Osteoblast (primary cell): Measurements from ENCODE around the gene PPM1E. TPM values are rescaled to one million over a fixed set of nuclear protein-coding genes. Genes with fewer than 3 reads are reported as not detected.

Experiments
- DNase-seq: peaks from one replicate; pipeline ENCODE4 v3.0.0; 2011; ENCODE audit warnings: low spot score, mixed read lengths; ENCODE audit not compliant: insufficient read length; ENCODE audit errors: missing footprints
- H2AFZ ChIP-seq: 2 replicates; pipeline ENCODE4 v1.6.0; 2011; ENCODE audit warnings: mild to moderate bottlenecking, low read length
- H3K27ac ChIP-seq: 2 replicates; pipeline ENCODE4 v1.5.1; 2011; ENCODE audit warnings: mild to moderate bottlenecking, low read depth, low read length, moderate library complexity
- H3K27me3 ChIP-seq: 2 replicates; pipeline ENCODE4 v1.6.0; 2012; ENCODE audit warnings: mild to moderate bottlenecking, control low read depth, inconsistent platforms, low read length, moderate library complexity; ENCODE audit not compliant: insufficient read depth
- H3K36me3 ChIP-seq: 2 replicates; pipeline ENCODE4 v1.5.1; 2011; ENCODE audit warnings: mild to moderate bottlenecking, low read length, control low read depth, moderate library complexity; ENCODE audit not compliant: insufficient read depth
- H3K4me1 ChIP-seq: 2 replicates; pipeline ENCODE4 v1.5.1; 2011; ENCODE audit warnings: mild to moderate bottlenecking, low read length, control low read depth, moderate library complexity; ENCODE audit not compliant: insufficient read depth
- H3K4me2 ChIP-seq: 2 replicates; pipeline ENCODE4 v1.6.0; 2011; ENCODE audit warnings: mild to moderate bottlenecking, low read length; ENCODE audit not compliant: insufficient read depth
- H3K4me3 ChIP-seq: fragments of 200-600 bp; sonication (generic); 3 replicates; pipeline ENCODE4 v1.5.1; 2012; ENCODE audit warnings: mild to moderate bottlenecking, low read length, inconsistent platforms; ENCODE audit not compliant: insufficient read depth
- H3K79me2 ChIP-seq: 2 replicates; pipeline ENCODE4 v1.6.0; 2012; ENCODE audit warnings: mild to moderate bottlenecking, low read length, control low read depth, inconsistent platforms; ENCODE audit not compliant: insufficient read depth
- H3K9me3 ChIP-seq: 2 replicates; pipeline ENCODE4 v1.5.1; 2011; ENCODE audit warnings: low read depth, low read length, control low read depth
- H4K20me1 ChIP-seq: 2 replicates; pipeline ENCODE4 v1.6.0; 2012; ENCODE audit warnings: mild to moderate bottlenecking, low read length, control low read depth; ENCODE audit not compliant: insufficient read depth
- total RNA-seq: library from RNA; depleted of rRNA; stranded (reverse); fragments of >200 nt; gene quantifications from 2 replicates; pipeline ENCODE4 v1.2.3, GENCODE V29; 2012
- TF ChIP-seq, protein P1 (sequence below): IDR thresholded peaks from 2 replicates; pipeline ENCODE4 v1.5.1; 2011; ENCODE audit warnings: mild to moderate bottlenecking, low read depth, low read length, moderate library complexity; ENCODE audit errors: extremely low read depth

PPM1E gene
- total RNA-seq, 1 donor = under 0.01 TPM

DNA sequence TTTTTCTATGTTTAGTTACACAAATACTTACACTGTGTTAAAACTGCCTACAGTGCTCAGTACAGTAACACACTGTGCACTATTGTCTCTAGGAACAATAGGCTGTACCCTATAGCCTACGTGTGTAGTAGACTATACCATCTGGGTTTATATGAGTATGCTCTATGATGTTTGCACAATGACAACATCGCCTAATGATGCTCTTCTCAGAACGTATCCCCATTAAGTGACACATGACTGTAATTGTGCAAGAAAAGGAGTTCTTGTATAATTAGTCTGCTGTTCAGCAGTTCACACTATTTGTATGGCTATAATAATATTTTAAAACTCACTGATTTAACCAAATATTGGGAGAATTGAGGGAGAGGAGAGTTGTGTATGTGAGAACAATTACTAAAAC, 177.3 kb downstream of the PPM1E start:
- Histone ChIP-seq H4K20me1 (no peaks in the 10 kb centered on the region), H3K36me3 (no peaks in the 10 kb centered on the region), H3K4me2 (no peak overlapping the region), H3K27ac (no peak overlapping the region), H3K27me3 (no peaks in the 10 kb centered on the region), H3K4me1 (no peaks in the 10 kb centered on the region), H2AFZ (no peak overlapping the region), H3K79me2 (no peaks in the 10 kb centered on the region), H3K4me3 (no peak overlapping the region), H3K9me3 (no peaks in the 10 kb centered on the region)
- DNase-seq = no peak
- TF ChIP-seq, protein P1, sequence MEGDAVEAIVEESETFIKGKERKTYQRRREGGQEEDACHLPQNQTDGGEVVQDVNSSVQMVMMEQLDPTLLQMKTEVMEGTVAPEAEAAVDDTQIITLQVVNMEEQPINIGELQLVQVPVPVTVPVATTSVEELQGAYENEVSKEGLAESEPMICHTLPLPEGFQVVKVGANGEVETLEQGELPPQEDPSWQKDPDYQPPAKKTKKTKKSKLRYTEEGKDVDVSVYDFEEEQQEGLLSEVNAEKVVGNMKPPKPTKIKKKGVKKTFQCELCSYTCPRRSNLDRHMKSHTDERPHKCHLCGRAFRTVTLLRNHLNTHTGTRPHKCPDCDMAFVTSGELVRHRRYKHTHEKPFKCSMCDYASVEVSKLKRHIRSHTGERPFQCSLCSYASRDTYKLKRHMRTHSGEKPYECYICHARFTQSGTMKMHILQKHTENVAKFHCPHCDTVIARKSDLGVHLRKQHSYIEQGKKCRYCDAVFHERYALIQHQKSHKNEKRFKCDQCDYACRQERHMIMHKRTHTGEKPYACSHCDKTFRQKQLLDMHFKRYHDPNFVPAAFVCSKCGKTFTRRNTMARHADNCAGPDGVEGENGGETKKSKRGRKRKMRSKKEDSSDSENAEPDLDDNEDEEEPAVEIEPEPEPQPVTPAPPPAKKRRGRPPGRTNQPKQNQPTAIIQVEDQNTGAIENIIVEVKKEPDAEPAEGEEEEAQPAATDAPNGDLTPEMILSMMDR = no peak

DNA sequence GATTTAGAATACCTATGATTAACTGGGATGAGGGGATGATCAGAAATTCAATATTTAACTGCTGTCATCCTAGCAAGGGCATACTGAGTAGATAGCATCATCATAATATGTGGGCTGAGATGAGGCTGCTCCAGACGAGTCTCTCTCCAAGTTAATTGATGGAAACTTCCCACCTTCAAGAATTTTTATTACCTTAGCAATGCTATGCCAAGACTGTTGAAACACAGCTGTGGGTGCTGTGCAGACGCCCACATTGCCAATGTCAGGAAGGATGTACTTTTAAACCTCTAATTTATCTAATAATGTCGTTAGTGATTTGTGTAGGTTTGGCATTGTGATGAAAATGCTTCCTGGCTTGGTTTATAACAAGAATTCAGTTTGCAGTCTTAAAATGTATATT, 180.6 kb downstream of the PPM1E start:
- no peaks in the 10 kb centered on the region for H4K20me1 ChIP-seq
- no peak overlapping the region for H3K4me2 ChIP-seq
- TF ChIP-seq, protein P1 = no peak
- no peaks in the 10 kb centered on the region for H3K36me3 ChIP-seq
- no peaks in the 10 kb centered on the region for H3K4me1 ChIP-seq
- no peaks in the 10 kb centered on the region for H3K27me3 ChIP-seq
- H3K27ac ChIP-seq = no peak overlapping the region
- no peaks in the 10 kb centered on the region for H3K9me3 ChIP-seq
- H3K4me3 ChIP-seq = no peak overlapping the region
- H2AFZ ChIP-seq = peak overlapping the region; percentile 68
- no peak for DNase-seq
- no peaks in the 10 kb centered on the region for H3K79me2 ChIP-seq

DNA sequence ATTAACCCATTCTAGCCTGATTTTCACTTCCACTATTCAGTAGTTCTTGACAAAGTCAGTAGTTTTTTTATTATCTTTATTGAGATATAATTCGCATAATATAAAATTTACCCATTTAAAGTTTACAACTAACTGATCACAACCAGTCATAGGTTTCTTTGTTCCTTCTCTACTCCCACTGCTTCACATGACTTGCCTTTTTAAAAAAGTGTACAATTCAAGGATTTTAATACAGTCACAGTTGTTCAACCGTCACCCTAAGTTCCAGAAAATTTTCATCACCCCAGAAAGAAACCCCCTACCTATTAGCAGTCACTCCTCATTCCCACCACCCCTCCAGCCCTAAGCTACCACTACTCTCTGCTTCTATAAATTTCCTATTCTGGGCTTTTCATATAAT, 188.5 kb downstream of the PPM1E start:
- H3K79me2 ChIP-seq = no peaks in the 10 kb centered on the region

DNA sequence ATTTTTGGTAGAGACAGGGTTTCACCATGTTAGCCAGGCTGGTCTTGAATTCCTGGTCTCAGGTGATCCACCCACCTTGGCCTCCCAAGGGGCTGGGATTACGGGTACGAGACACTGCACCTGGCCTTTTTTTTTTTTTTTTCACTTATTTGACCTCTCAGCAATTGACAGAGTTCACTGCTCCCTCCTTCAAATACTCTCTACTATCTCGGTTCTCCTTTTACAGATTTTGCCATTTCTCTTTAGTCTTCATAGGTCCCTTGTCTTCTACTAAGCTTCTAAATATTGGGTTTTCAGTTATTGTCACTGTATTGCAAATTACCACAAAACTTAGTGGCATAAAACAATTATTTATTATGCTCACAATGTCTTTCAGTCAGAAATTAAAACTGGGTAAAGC, 191.8 kb downstream of the PPM1E start:
- Histone ChIP-seq H3K4me1 (no peaks in the 10 kb centered on the region), H3K4me2 (no peak overlapping the region), H3K27me3 (peaks cover 6% of the 10 kb centered on the region), H3K27ac (no peak overlapping the region), H3K36me3 (no peaks in the 10 kb centered on the region), H3K9me3 (peaks cover 7% of the 10 kb centered on the region), H3K4me3 (no peak overlapping the region), H4K20me1 (no peaks in the 10 kb centered on the region), H2AFZ (no peak overlapping the region), H3K79me2 (no peaks in the 10 kb centered on the region)
- TF ChIP-seq, protein P1 = no peak
- DNase-seq = no peak

More for the DNA sequence above, 188.5 kb downstream of the PPM1E start:
- DNase-seq = no peak
- Histone ChIP-seq H3K36me3 (no peaks in the 10 kb centered on the region), H4K20me1 (no peaks in the 10 kb centered on the region), H3K27ac (no peak overlapping the region), H3K4me3 (no peak overlapping the region), H3K27me3 (peaks cover 6% of the 10 kb centered on the region), H3K9me3 (no peaks in the 10 kb centered on the region), H3K4me2 (no peak overlapping the region), H3K4me1 (no peaks in the 10 kb centered on the region), H2AFZ (no peak overlapping the region)
- TF ChIP-seq, protein P1 = no peak
